Trophoblast cell (in vitro differentiated cells and primary cell): ENCODE measurements around the gene PRKAR1B.

ENCODE experiments used
- DNase-seq, 2 donors: peaks; one replicate each; pipeline ENCODE4 v3.0.0-alpha.2; 2016
- H2AFZ ChIP-seq: 2 replicates; pipeline ENCODE4 v1.6.1; 2013; ENCODE audit warnings: low read length, moderate library complexity, mild to moderate bottlenecking; ENCODE audit not compliant: insufficient read depth, poor library complexity
- H2AK5ac ChIP-seq: 2 replicates; pipeline ENCODE4 v1.6.1; 2013; ENCODE audit warnings: mild to moderate bottlenecking, low read length
- H2BK120ac ChIP-seq: 2 replicates; pipeline ENCODE4 v1.6.1; 2013; ENCODE audit warnings: low read length, mild to moderate bottlenecking, moderate library complexity; ENCODE audit not compliant: insufficient read depth, poor library complexity
- H2BK12ac ChIP-seq: 2 replicates; pipeline ENCODE4 v1.6.1; 2013; ENCODE audit warnings: mild to moderate bottlenecking, low read length, moderate library complexity
- H2BK5ac ChIP-seq: 2 replicates; pipeline ENCODE4 v1.6.1; 2013; ENCODE audit warnings: low read length, low read depth, moderate library complexity, mild to moderate bottlenecking; ENCODE audit not compliant: poor library complexity
- H3K14ac ChIP-seq: 2 replicates; pipeline ENCODE4 v1.6.1; 2013; ENCODE audit warnings: mild to moderate bottlenecking, low read length
- H3K18ac ChIP-seq: 2 replicates; pipeline ENCODE4 v1.6.1; 2013; ENCODE audit warnings: mild to moderate bottlenecking, low read length
- H3K23ac ChIP-seq: 2 replicates; pipeline ENCODE4 v1.6.1; 2013; ENCODE audit warnings: low read length
- H3K27ac ChIP-seq: 2 replicates; pipeline ENCODE4 v1.5.1; 2013; ENCODE audit warnings: low read depth, mild to moderate bottlenecking, inconsistent platforms, low read length, moderate library complexity
- H3K27me3 ChIP-seq: 2 replicates; pipeline ENCODE4 v1.6.1; 2013; ENCODE audit warnings: inconsistent platforms, mild to moderate bottlenecking, low read length, moderate library complexity; ENCODE audit not compliant: insufficient read depth
- H3K36me3 ChIP-seq, 2 experiments: 1 replicate in 1 of 2; 2 replicates in 1 of 2; pipeline ENCODE4 v1.6.1; 2013; ENCODE audit warnings: low read length in 2 of 2, mild to moderate bottlenecking in 2 of 2, moderate library complexity in 1 of 2; ENCODE audit not compliant: insufficient read depth in 2 of 2, control insufficient read depth in 1 of 2
- H3K4ac ChIP-seq: 2 replicates; pipeline ENCODE4 v1.6.1; 2013; ENCODE audit warnings: low read depth, mild to moderate bottlenecking, low read length, moderate library complexity
- H3K4me1 ChIP-seq, 2 experiments: 1 replicate in 1 of 2; 2 replicates in 1 of 2; pipeline ENCODE4 v1.6.1; 2013; ENCODE audit warnings: low read length in 2 of 2, mild to moderate bottlenecking in 2 of 2, moderate library complexity in 1 of 2; ENCODE audit not compliant: insufficient read depth in 2 of 2, control insufficient read depth in 1 of 2
- H3K4me2 ChIP-seq: 2 replicates; pipeline ENCODE4 v1.6.1; 2013; ENCODE audit warnings: inconsistent platforms, mild to moderate bottlenecking, low read length, moderate library complexity
- H3K4me3 ChIP-seq: 2 replicates; pipeline ENCODE4 v1.5.1; 2013; ENCODE audit warnings: mild to moderate bottlenecking, low read depth, low read length, inconsistent platforms
- H3K79me1 ChIP-seq: one replicate; pipeline ENCODE4 v1.6.1; 2013; ENCODE audit warnings: low read length
- H3K79me2 ChIP-seq: 2 replicates; pipeline ENCODE4 v1.6.1; 2013; ENCODE audit warnings: low read length, mild to moderate bottlenecking; ENCODE audit not compliant: control insufficient read depth, insufficient read depth, poor library complexity
- H3K9ac ChIP-seq: 2 replicates; pipeline ENCODE4 v1.6.1; 2013; ENCODE audit warnings: mild to moderate bottlenecking, low read length
- H3K9me3 ChIP-seq: 2 replicates; pipeline ENCODE4 v1.6.1; 2013; ENCODE audit warnings: low read depth, mild to moderate bottlenecking, control low read depth, inconsistent platforms, low read length; ENCODE audit not compliant: insufficient read depth
- H4K12ac ChIP-seq: 2 replicates; pipeline ENCODE4 v1.6.1; 2013; ENCODE audit warnings: low read depth, mild to moderate bottlenecking, low read length, moderate library complexity
- H4K8ac ChIP-seq: 2 replicates; pipeline ENCODE4 v1.6.1; 2013; ENCODE audit warnings: low read depth, mild to moderate bottlenecking, low read length, moderate library complexity
- H4K91ac ChIP-seq: one replicate; pipeline ENCODE4 v1.6.1; 2013; ENCODE audit warnings: low read depth, mild to moderate bottlenecking, low read length, moderate library complexity
- WGBS: extraction: QIAGEN DNeasy Blood & Tissue Kit; methylation state at CpG from one replicate; pipeline ENCODE4 v1.1.7; 2013; ENCODE audit warnings: missing lambda C conversion rate; ENCODE audit not compliant: insufficient read length, insufficient coverage; ENCODE audit errors: extremely low coverage; 5-methylcytosine and 5-hydroxymethylcytosine counted together

Gene PRKAR1B

GRCh38 chr7:724298-724697 lies 2.8 kb downstream of the PRKAR1B start:
- no peak overlapping the region for H4K91ac ChIP-seq
- no peaks in the 10 kb centered on the region for H3K27me3 ChIP-seq
- no peak overlapping the region for H2BK12ac ChIP-seq
- H3K79me2 ChIP-seq, result peaks cover 4% of the 10 kb centered on the region
- peaks cover 4% of the 10 kb centered on the region for H3K9me3 ChIP-seq
- H3K9ac ChIP-seq, result no peak overlapping the region
- no peak overlapping the region for H3K4ac ChIP-seq
- no peak overlapping the region for H4K8ac ChIP-seq
- H2AFZ ChIP-seq, result no peak overlapping the region
- no peak overlapping the region for H2AK5ac ChIP-seq
- peaks cover 2% of the 10 kb centered on the region for H3K79me1 ChIP-seq
- H3K18ac ChIP-seq, result no peak overlapping the region
- no peak overlapping the region for H3K4me3 ChIP-seq
- no peak for DNase-seq
- no CpG with 5 or more reads among the region's 7 CpGs for WGBS
- H3K23ac ChIP-seq, result no peak overlapping the region
- no peak overlapping the region for H3K27ac ChIP-seq
- H3K4me1 ChIP-seq, result peaks cover 3 to 12% of the 10 kb centered on the region in 2 experiments
- H3K36me3 ChIP-seq, result peaks cover 0 to 2% of the 10 kb centered on the region in 2 experiments
- H2BK120ac ChIP-seq, result no peak overlapping the region
- H3K4me2 ChIP-seq, result no peak overlapping the region
- no peak overlapping the region for H3K14ac ChIP-seq
- no peak overlapping the region for H2BK5ac ChIP-seq
- no peak overlapping the region for H4K12ac ChIP-seq

DNA sequence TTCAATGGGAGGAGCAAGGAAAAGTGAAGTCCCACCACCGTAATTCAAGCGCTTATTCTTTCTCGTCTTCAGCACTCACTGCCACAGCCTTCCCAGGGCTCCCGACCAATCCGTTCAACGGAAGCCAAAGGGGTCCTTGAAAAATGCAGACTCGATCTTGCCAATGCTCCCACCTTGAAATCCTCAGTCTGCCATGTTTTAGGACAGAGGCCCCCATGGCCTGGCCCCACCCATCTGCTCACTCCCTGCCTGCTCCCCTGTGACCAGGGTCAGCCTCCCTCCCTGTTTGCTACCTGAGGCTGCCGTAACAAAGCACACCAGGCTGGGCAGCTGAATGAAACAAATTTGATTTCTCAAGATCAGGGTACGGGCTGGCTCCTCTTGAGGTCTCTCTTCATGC lies 3.5 kb downstream of the PRKAR1B start:
- H3K36me3 ChIP-seq, result no peaks in the 10 kb centered on the region
- H4K8ac ChIP-seq, result no peak overlapping the region
- no peak overlapping the region for H3K4me3 ChIP-seq
- H2BK5ac ChIP-seq, result no peak overlapping the region
- H3K4ac ChIP-seq, result no peak overlapping the region
- H3K79me1 ChIP-seq, result peaks cover 2% of the 10 kb centered on the region
- no peak overlapping the region for H4K91ac ChIP-seq
- H2BK12ac ChIP-seq, result no peak overlapping the region
- H3K14ac ChIP-seq, result no peak overlapping the region
- H2AK5ac ChIP-seq, result no peak overlapping the region
- no peak overlapping the region for H2AFZ ChIP-seq
- H4K12ac ChIP-seq, result no peak overlapping the region
- no peak overlapping the region for H3K27ac ChIP-seq
- DNase-seq, result no peak
- H3K79me2 ChIP-seq, result peaks cover 4% of the 10 kb centered on the region
- no peak overlapping the region for H3K9ac ChIP-seq
- H3K23ac ChIP-seq, result no peak overlapping the region
- no peak overlapping the region for H3K18ac ChIP-seq
- H2BK120ac ChIP-seq, result no peak overlapping the region
- H3K4me2 ChIP-seq, result no peak overlapping the region
- peaks cover 4% of the 10 kb centered on the region for H3K9me3 ChIP-seq
- WGBS, result no CpG with 5 or more reads among the region's 9 CpGs
- peaks cover 3 to 12% of the 10 kb centered on the region in 2 experiments for H3K4me1 ChIP-seq
- H3K27me3 ChIP-seq, result no peaks in the 10 kb centered on the region

DNA sequence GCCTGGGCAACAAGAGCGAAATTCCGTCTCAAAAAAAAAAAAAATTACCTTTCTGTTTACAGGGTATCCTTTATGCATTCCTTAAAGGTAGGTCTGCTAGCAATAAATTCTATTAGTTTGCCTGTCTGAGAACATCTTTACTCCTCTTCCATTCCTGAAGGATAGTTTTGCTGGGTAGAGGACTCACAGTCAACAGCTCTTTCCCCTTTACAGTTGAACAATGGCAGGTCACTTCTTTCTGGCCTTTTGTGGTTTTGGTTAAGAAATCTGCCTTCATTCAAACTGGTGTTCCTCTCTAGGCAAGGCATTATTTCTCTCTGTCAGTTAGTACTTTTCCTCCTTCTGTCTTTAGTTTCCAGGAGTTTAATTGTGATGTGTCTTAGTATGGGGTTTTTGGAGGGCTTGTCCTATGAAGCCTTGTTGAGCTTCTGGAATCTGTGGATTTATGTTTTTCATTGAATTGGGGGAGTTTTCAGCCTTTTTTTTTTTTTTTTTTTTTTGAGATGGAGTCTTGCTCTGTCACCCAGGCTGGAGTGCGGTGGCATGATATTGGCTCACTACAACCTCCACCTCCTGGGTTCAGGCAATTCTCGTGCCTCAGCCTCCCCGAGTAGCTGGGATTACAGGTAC lies 5.3 kb downstream of the PRKAR1B start:
- H3K4me2 ChIP-seq, result no peak overlapping the region
- H3K4me1 ChIP-seq, result peaks cover 3 to 5% of the 10 kb centered on the region in 2 experiments
- no peak for DNase-seq
- no peak overlapping the region for H3K23ac ChIP-seq
- WGBS, result no CpG with 5 or more reads among the region's 5 CpGs
- no peak overlapping the region for H2BK12ac ChIP-seq
- H3K27ac ChIP-seq, result no peak overlapping the region
- H3K79me2 ChIP-seq, result peaks cover 2% of the 10 kb centered on the region
- no peak overlapping the region for H3K9ac ChIP-seq
- H2AFZ ChIP-seq, result no peak overlapping the region
- no peak overlapping the region for H2BK120ac ChIP-seq
- peaks cover 2% of the 10 kb centered on the region for H3K79me1 ChIP-seq
- H3K14ac ChIP-seq, result no peak overlapping the region
- no peak overlapping the region for H4K91ac ChIP-seq
- no peaks in the 10 kb centered on the region for H3K36me3 ChIP-seq
- no peak overlapping the region for H3K4ac ChIP-seq
- no peak overlapping the region for H4K12ac ChIP-seq
- no peak overlapping the region for H3K18ac ChIP-seq
- peaks cover 4% of the 10 kb centered on the region for H3K9me3 ChIP-seq
- no peak overlapping the region for H2BK5ac ChIP-seq
- H4K8ac ChIP-seq, result no peak overlapping the region
- H3K4me3 ChIP-seq, result no peak overlapping the region
- no peak overlapping the region for H2AK5ac ChIP-seq
- H3K27me3 ChIP-seq, result no peaks in the 10 kb centered on the region

GRCh38 chr7:716636-717035 lies 10.4 kb downstream of the PRKAR1B start:
- Histone ChIP-seq H3K27ac (no peak overlapping the region), H2BK12ac (no peak overlapping the region), H3K79me2 (no peaks in the 10 kb centered on the region), H3K9me3 (no peaks in the 10 kb centered on the region), H2BK5ac (no peak overlapping the region), H2AFZ (no peak overlapping the region), H3K36me3 (no peaks in the 10 kb centered on the region), H4K12ac (no peak overlapping the region), H3K4me2 (no peak overlapping the region), H3K27me3 (peaks cover 3% of the 10 kb centered on the region), H3K18ac (no peak overlapping the region), H3K23ac (no peak overlapping the region), H3K9ac (no peak overlapping the region), H4K91ac (no peak overlapping the region), H4K8ac (no peak overlapping the region), H3K4ac (no peak overlapping the region), H3K14ac (no peak overlapping the region), H2BK120ac (no peak overlapping the region), H3K4me3 (no peak overlapping the region), H3K79me1 (no peaks in the 10 kb centered on the region), H3K4me1 (peaks cover 0 to 2% of the 10 kb centered on the region in 2 experiments), H2AK5ac (no peak overlapping the region)
- WGBS, result no CpG with 5 or more reads among the region's 11 CpGs
- DNase-seq, result no peak
